Keratinocyte (primary cell): ENCODE data around the gene SMAD9. TPM values are rescaled to one million over a fixed set of nuclear protein-coding genes. Genes with fewer than 3 reads are reported as not detected.

Experiments
- DNase-seq: peaks from one replicate; pipeline ENCODE4 v3.0.0-alpha.2; 2011; ENCODE audit warnings: low read depth, missing footprints, low spot score
- FAIRE-seq: peaks from 2 replicates; lab custom pipeline; 2011; peaks lifted over from hg19 to GRCh38; lab: Jason Lieb, UNC
- H2AFZ ChIP-seq: 2 replicates; pipeline ENCODE4 v1.6.0; 2012; ENCODE audit warnings: low read length, control low read depth, inconsistent platforms; ENCODE audit not compliant: control insufficient read depth
- H3K27ac ChIP-seq: 2 replicates; pipeline ENCODE4 v1.5.1; 2011; ENCODE audit warnings: low read length; ENCODE audit not compliant: control insufficient read depth, insufficient read depth
- H3K27me3 ChIP-seq: 3 replicates; pipeline ENCODE4 v1.6.0; 2011; ENCODE audit warnings: low read length; ENCODE audit not compliant: control insufficient read depth, insufficient read depth; ENCODE audit errors: extremely low read depth
- H3K36me3 ChIP-seq, 2 experiments: 2 replicates in 1 of 2; 3 replicates in 1 of 2; pipeline ENCODE4 v1.5.1; 2011; ENCODE audit warnings: low read length in 2 of 2, mild to moderate bottlenecking in 1 of 2; ENCODE audit not compliant: control insufficient read depth in 2 of 2, insufficient read depth in 2 of 2; ENCODE audit errors: extremely low read depth in 1 of 2
- H3K4me1 ChIP-seq: 3 replicates; pipeline ENCODE4 v1.5.1; 2011; ENCODE audit warnings: low read length; ENCODE audit not compliant: control insufficient read depth, insufficient read depth; ENCODE audit errors: extremely low read depth
- H3K4me2 ChIP-seq: 3 replicates; pipeline ENCODE4 v1.6.0; 2011; ENCODE audit warnings: low read depth, low read length; ENCODE audit not compliant: control insufficient read depth, insufficient read depth; ENCODE audit errors: extremely low read depth
- H3K4me3 ChIP-seq, 3 experiments: fragments of 200-600 bp in 1 of 3; sonication (generic) in 1 of 3; 2 replicates in 2 of 3; 3 replicates in 1 of 3; pipeline ENCODE4 v1.5.1; 2011 to 2016; ENCODE audit warnings: low read length in 3 of 3, mild to moderate bottlenecking in 3 of 3, control low read depth in 2 of 3, inconsistent platforms in 1 of 3, low read depth in 1 of 3, mixed read lengths in 1 of 3, mixed run types in 1 of 3, moderate library complexity in 1 of 3; ENCODE audit not compliant: control insufficient read depth in 2 of 3, insufficient read depth in 2 of 3; ENCODE audit errors: extremely low read depth in 1 of 3
- H3K79me2 ChIP-seq: 2 replicates; pipeline ENCODE4 v1.6.0; 2012; ENCODE audit warnings: low read length; ENCODE audit not compliant: control insufficient read depth, insufficient read depth
- H3K9ac ChIP-seq: 3 replicates; pipeline ENCODE4 v1.6.0; 2011; ENCODE audit warnings: low read length; ENCODE audit not compliant: control insufficient read depth, insufficient read depth; ENCODE audit errors: extremely low read depth
- H3K9me1 ChIP-seq: 3 replicates; pipeline ENCODE4 v1.6.0; 2011; ENCODE audit warnings: low read length; ENCODE audit not compliant: control insufficient read depth, insufficient read depth; ENCODE audit errors: extremely low read depth
- H3K9me3 ChIP-seq: 2 replicates; pipeline ENCODE4 v1.5.1; 2012; ENCODE audit warnings: low read depth, low read length; ENCODE audit not compliant: control insufficient read depth
- H4K20me1 ChIP-seq: 3 replicates; pipeline ENCODE4 v1.6.0; 2011; ENCODE audit warnings: low read length; ENCODE audit not compliant: control insufficient read depth, insufficient read depth; ENCODE audit errors: extremely low read depth
- CTCF ChIP-seq, 3 experiments: IDR thresholded peaks in 1 of 3; conservative IDR thresholded peaks in 1 of 3; optimal IDR thresholded peaks in 1 of 3; 2 replicates in 2 of 3; 3 replicates in 1 of 3; pipeline versions ENCODE3 to v1.5.1; 2011; ENCODE audit warnings: low read length in 3 of 3, mild to moderate bottlenecking in 3 of 3, moderate library complexity in 2 of 3, control low read depth in 1 of 3, inconsistent platforms in 1 of 3; ENCODE audit not compliant: insufficient read depth in 2 of 3; ENCODE audit errors: extremely low read depth in 1 of 3
- EZH2 ChIP-seq: IDR thresholded peaks from one replicate; pipeline ENCODE4 v1.6.1; 2012; ENCODE audit warnings: inconsistent platforms, mild to moderate bottlenecking, low read length, moderate library complexity
- dilution Hi-C: fragments of 300-500 bp; cut with MboI; formaldehyde crosslinking; loops from one replicate; pipeline ENCODE4 v1.7.0; 2020; ENCODE audit warnings: low sequenced_read_pairs; ENCODE audit not compliant: extremely low pct_ligation_motif_present
- polyA plus RNA-seq, 5 experiments: library from polyadenylated mRNA; depleted of rRNA in 3 of 5; stranded (reverse) in 3 of 5; stranded (forward) in 1 of 5; unstranded in 1 of 5; fragments of >200 nt; gene quantifications; 1 replicate in 1 of 5; 2 replicates in 3 of 5; 3 replicates in 1 of 5; pipeline versions ENCODE4 v1.2.1 to v1.2.3, GENCODE V29; 2011 to 2012; ENCODE audit warnings: missing spikeins in 2 of 5, low read depth in 1 of 5, low replicate concordance in 1 of 5

The SMAD9 gene
- polyA plus RNA-seq, 1 donor (not counting 4 experiments of a cell fraction or from before 2014, with no cell fraction given), result 0.10 TPM

GRCh38 chr13:36862722-36863121 lies 57.3 kb downstream of the SMAD9 start:
- TF ChIP-seq EZH2 (no peak), CTCF (optimal IDR thresholded peaks at IDR 0.05 in 1 of 3, IDR thresholded peaks at IDR 0.05 in 1 of 3, conservative IDR thresholded peaks at IDR 0.05 in 1 of 3; ENCODE audit: extremely low read depth in 1 of 3, insufficient read depth in 2 of 3, low read length in 3 of 3) (no peak)
- Histone ChIP-seq H3K4me3 (no peak overlapping the region), H3K9ac (no peak overlapping the region), H4K20me1 (no peaks in the 10 kb centered on the region), H3K4me2 (no peak overlapping the region), H3K9me1 (no peaks in the 10 kb centered on the region), H3K79me2 (no peaks in the 10 kb centered on the region), H3K36me3 (no peaks in the 10 kb centered on the region), H3K9me3 (no peaks in the 10 kb centered on the region), H3K4me1 (no peaks in the 10 kb centered on the region), H3K27me3 (no peaks in the 10 kb centered on the region), H2AFZ (no peak overlapping the region), H3K27ac (no peak overlapping the region)
- no peak for FAIRE-seq
- DNase-seq, result no peak
- dilution Hi-C loops, result no loop called here

GRCh38 chr13:36862002-36862685 lies 57.9 kb downstream of the SMAD9 start:
- Histone ChIP-seq H3K36me3 (no peaks in the 10 kb centered on the region), H3K9ac (no peak overlapping the region), H3K27me3 (no peaks in the 10 kb centered on the region), H3K4me3 (no peak overlapping the region), H3K4me1 (no peaks in the 10 kb centered on the region), H3K4me2 (no peak overlapping the region), H4K20me1 (no peaks in the 10 kb centered on the region), H3K79me2 (no peaks in the 10 kb centered on the region), H3K9me1 (no peaks in the 10 kb centered on the region), H3K27ac (no peak overlapping the region), H2AFZ (no peak overlapping the region), H3K9me3 (no peaks in the 10 kb centered on the region)
- TF ChIP-seq EZH2 (no peak), CTCF (optimal IDR thresholded peaks at IDR 0.05 in 1 of 3, IDR thresholded peaks at IDR 0.05 in 1 of 3, conservative IDR thresholded peaks at IDR 0.05 in 1 of 3; ENCODE audit: extremely low read depth in 1 of 3, insufficient read depth in 2 of 3, low read length in 3 of 3) (no peak)
- dilution Hi-C loops, result no loop called here
- FAIRE-seq (no peak), DNase-seq (no peak)
